ENCODE measurements around the gene LEFTY1.
"Not testable (repeated sequence)": the region's sequence is repeated elsewhere in the genome, so short reads cannot be mapped to it uniquely, and the experiment has no call there.

Gene LEFTY1

GRCh38 chr1:225891229-225891972 lies 2.5 kb upstream of the LEFTY1 start:
- TF ChIP-seq CTCF (IDR thresholded peaks at IDR 0.05) (no peak), ZFX (IDR thresholded peaks at IDR 0.05; ENCODE audit: borderline replicate concordance) (no peak)
- H3K27ac ChIP-seq, result peak overlapping the region; percentile 42

- TF ChIP-seq ZFX (IDR thresholded peaks at IDR 0.05; ENCODE audit: borderline replicate concordance) (no peak), CTCF (IDR thresholded peaks at IDR 0.05) (no peak)
Measured at GRCh38 chr1:225890346-225891228, 1.6 kb upstream of the LEFTY1 start.

GRCh38 chr1:225889743-225890142 lies 797 bp upstream of the LEFTY1 start:
- no peak overlapping the region for H3K27ac ChIP-seq
- TF ChIP-seq CTCF (IDR thresholded peaks at IDR 0.05) (no peak), ZFX (IDR thresholded peaks at IDR 0.05; ENCODE audit: borderline replicate concordance) (no peak)

More at GRCh38 chr1:225890346-225891228, 1.6 kb upstream of the LEFTY1 start:
- peak overlapping the region; percentile 42 for H3K27ac ChIP-seq

- TF ChIP-seq CTCF (IDR thresholded peaks at IDR 0.05) (no peak), ZFX (IDR thresholded peaks at IDR 0.05; ENCODE audit: borderline replicate concordance) (no peak)
- H3K27ac ChIP-seq, result no peak overlapping the region
Measured at GRCh38 chr1:225888289-225888897, 553 bp downstream of the LEFTY1 start.

- not testable (repeated sequence) for H3K27ac ChIP-seq
Measured at GRCh38 chr1:225887554-225888288, 1.2 kb downstream of the LEFTY1 start.

GRCh38 chr1:225887030-225887314 lies 2.0 kb downstream of the LEFTY1 start:
- TF ChIP-seq CTCF (IDR thresholded peaks at IDR 0.05), result no peak
- no peak for TF ChIP-seq ZFX (IDR thresholded peaks at IDR 0.05; ENCODE audit: borderline replicate concordance)
- H3K27ac ChIP-seq, result no peak overlapping the region
